GM08714 (cell line): ENCODE results near the gene FOSL1.
A peak's percentile ranks its signal among the peaks of the same experiment; 100 is the strongest.

ENCODE experiments used
- H3K4me3 ChIP-seq: fragments of 200-500 bp; sonication (Bioruptor generic); 2 replicates; pipeline ENCODE4 v1.5.1; 2014; ENCODE audit warnings: mild to moderate bottlenecking, low read length, inconsistent platforms
- ZNF274 ChIP-seq: IDR thresholded peaks from 2 replicates; pipeline ENCODE4 v1.6.1; 2012; ENCODE audit warnings: mild to moderate bottlenecking, low read depth, low read length

FOSL1 gene

GRCh38 chr11:65883786-65884715 is 16.1 kb downstream of the FOSL1 start:
- H3K4me3 ChIP-seq: no peak overlapping the region
- TF ChIP-seq ZNF274: no peak

- no peak for TF ChIP-seq ZNF274
- H3K4me3 ChIP-seq: no peak overlapping the region
Measured at GRCh38 chr11:65883058-65883761, 17.0 kb downstream of the FOSL1 start.

- TF ChIP-seq ZNF274: no peak
- no peak overlapping the region for H3K4me3 ChIP-seq
Measured at GRCh38 chr11:65882120-65883057, 17.8 kb downstream of the FOSL1 start.

GRCh38 chr11:65880844-65881421 is 19.3 kb downstream of the FOSL1 start:
- TF ChIP-seq ZNF274: no peak
- H3K4me3 ChIP-seq: no peak overlapping the region

GRCh38 chr11:65880027-65880426 is 20.2 kb downstream of the FOSL1 start:
- TF ChIP-seq ZNF274: no peak
- no peak overlapping the region for H3K4me3 ChIP-seq

GRCh38 chr11:65879617-65880016 is 20.6 kb downstream of the FOSL1 start, which contains the start of gene CTSW:
Gene CTSW, plus strand, starts transcription at chr11:65879837. Its CDS starts 18 bp downstream, at chr11:65879855.
- no peak for TF ChIP-seq ZNF274
- no peak within 1 kb of the TSS for H3K4me3 ChIP-seq

- no peak for TF ChIP-seq ZNF274
- H3K4me3 ChIP-seq: peak overlapping the region; percentile 39; the same call in 1 of the 2 replicates
Measured at GRCh38 chr11:65873318-65874156, 26.7 kb downstream of the FOSL1 start.

GRCh38 chr11:65872586-65873317 is 27.4 kb downstream of the FOSL1 start, which contains the start of gene EFEMP2:
Gene EFEMP2, minus strand, starts transcription at chr11:65872800. Its CDS starts 446 bp downstream, at chr11:65872354.
- no peak for TF ChIP-seq ZNF274
- peak within 1 kb of the TSS; percentile 39; the same call in 1 of the 2 replicates for H3K4me3 ChIP-seq

GRCh38 chr11:65871811-65872548 is 28.2 kb downstream of the FOSL1 start:
- no peak overlapping the region for H3K4me3 ChIP-seq
- no peak for TF ChIP-seq ZNF274

- H3K4me3 ChIP-seq: no peak overlapping the region
- TF ChIP-seq ZNF274: no peak
Measured at GRCh38 chr11:65870706-65871681, 29.2 kb downstream of the FOSL1 start.
